PFSK-1 (cell line): Measurements from ENCODE around the gene ZSWIM3.

Source experiments
- FOXP2 ChIP-seq: optimal IDR thresholded peaks from 2 replicates; pipeline ENCODE3; 2011; ENCODE audit warnings: borderline replicate concordance, control low read depth, inconsistent platforms; ENCODE audit not compliant: insufficient read depth; ENCODE audit errors: extremely low read length, extremely low read depth
- POLR2AphosphoS5 ChIP-seq: IDR thresholded peaks from 2 replicates; pipeline ENCODE4 v1.6.1; 2012; ENCODE audit warnings: low read depth, mild to moderate bottlenecking, control low read depth, low read length, moderate library complexity
- SIN3A ChIP-seq: IDR thresholded peaks from 2 replicates; pipeline ENCODE4 v1.6.1; 2012; ENCODE audit warnings: mild to moderate bottlenecking, low read length, moderate library complexity, borderline replicate concordance; ENCODE audit not compliant: insufficient read depth
- TAF1 ChIP-seq: IDR thresholded peaks from 2 replicates; pipeline ENCODE4 v1.6.1; 2012; ENCODE audit warnings: low read length, control low read depth, borderline replicate concordance; ENCODE audit not compliant: insufficient read depth
- TF ChIP-seq, protein P1 (sequence below), 2 experiments: IDR thresholded peaks; 2 replicates each; pipeline versions ENCODE4 v1.6.1 to v1.8.0; 2011 to 2012; ENCODE audit warnings: low read depth in 2 of 2, low read length in 2 of 2, control low read depth in 1 of 2, inconsistent platforms in 1 of 2, mild to moderate bottlenecking in 1 of 2, moderate library complexity in 1 of 2; ENCODE audit not compliant: insufficient read depth in 1 of 2

ZSWIM3 gene

DNA sequence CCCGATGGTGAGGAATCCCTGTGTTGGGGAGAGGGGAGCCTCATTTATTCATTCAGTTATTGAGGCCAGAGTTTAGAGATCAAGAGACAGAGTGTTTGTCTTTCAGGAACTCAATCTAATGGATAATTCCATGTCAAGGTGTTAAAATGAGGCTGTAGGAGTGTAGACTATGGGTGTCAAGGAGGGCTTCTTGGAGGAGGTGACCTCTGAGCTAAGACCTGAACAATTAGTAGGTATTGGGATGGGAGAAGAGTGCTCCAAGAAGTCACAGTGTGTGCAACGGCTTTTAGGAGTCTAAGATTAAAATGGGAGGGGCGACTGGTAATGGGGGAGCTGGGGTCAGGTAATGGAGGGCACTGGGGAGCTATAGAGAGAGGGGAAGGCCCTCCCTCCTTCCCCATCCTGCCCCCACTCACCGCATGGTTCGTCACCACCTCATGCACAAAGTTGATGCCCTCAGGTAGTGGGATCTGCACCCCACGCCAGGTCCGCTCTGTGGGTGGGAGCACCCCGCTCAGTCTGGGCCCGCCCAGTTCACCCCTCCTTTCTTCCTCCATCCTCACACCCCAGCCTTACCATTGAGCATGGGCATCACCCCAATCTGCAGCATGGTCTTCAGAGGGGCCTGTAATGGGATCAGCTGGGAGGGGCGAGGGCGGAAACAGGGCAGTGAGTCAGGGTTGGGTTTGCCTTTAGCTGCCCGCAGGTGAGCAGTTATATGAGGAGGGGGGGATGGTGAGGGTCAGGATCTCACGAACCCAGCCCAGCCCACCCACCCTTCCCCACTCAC lies 41.8 kb downstream of the ZSWIM3 start:
- TF ChIP-seq POLR2AphosphoS5, result no peak
- no peak for TF ChIP-seq SIN3A
- no peak for TF ChIP-seq FOXP2
- TF ChIP-seq, protein P1, sequence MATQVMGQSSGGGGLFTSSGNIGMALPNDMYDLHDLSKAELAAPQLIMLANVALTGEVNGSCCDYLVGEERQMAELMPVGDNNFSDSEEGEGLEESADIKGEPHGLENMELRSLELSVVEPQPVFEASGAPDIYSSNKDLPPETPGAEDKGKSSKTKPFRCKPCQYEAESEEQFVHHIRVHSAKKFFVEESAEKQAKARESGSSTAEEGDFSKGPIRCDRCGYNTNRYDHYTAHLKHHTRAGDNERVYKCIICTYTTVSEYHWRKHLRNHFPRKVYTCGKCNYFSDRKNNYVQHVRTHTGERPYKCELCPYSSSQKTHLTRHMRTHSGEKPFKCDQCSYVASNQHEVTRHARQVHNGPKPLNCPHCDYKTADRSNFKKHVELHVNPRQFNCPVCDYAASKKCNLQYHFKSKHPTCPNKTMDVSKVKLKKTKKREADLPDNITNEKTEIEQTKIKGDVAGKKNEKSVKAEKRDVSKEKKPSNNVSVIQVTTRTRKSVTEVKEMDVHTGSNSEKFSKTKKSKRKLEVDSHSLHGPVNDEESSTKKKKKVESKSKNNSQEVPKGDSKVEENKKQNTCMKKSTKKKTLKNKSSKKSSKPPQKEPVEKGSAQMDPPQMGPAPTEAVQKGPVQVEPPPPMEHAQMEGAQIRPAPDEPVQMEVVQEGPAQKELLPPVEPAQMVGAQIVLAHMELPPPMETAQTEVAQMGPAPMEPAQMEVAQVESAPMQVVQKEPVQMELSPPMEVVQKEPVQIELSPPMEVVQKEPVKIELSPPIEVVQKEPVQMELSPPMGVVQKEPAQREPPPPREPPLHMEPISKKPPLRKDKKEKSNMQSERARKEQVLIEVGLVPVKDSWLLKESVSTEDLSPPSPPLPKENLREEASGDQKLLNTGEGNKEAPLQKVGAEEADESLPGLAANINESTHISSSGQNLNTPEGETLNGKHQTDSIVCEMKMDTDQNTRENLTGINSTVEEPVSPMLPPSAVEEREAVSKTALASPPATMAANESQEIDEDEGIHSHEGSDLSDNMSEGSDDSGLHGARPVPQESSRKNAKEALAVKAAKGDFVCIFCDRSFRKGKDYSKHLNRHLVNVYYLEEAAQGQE (IDR thresholded peaks at IDR 0.05; ENCODE audit: insufficient read depth in 1 of 2, low read depth in 2 of 2, low read length in 2 of 2), result no peak
- TF ChIP-seq TAF1, result no peak

DNA sequence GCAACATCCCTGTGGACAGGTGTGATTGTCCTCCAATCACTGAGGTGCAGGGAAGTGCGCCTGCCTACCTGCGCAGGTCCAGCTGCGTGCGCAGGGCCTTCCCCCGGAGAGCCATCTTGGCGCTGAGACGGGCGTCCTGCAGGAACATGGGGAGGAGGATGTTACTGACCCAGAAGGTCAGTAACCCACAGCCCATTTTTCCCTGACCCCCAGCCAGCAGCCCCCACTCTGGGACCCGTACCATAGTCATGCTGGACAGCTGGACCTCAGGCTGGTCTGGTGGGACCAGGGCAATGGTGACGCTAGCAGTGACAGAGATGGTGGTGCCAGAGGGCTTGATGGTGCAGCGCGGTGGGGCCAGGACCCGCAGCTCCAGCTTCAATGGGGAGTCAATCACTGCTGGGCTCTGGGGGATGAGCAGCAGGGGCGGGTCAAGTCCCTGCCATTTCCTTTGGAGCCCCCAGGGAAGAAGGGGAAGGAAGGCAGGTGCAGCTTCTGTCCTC lies 44.8 kb downstream of the ZSWIM3 start:
- no peak for TF ChIP-seq SIN3A
- TF ChIP-seq, protein P1 (IDR thresholded peaks at IDR 0.05; ENCODE audit: insufficient read depth in 1 of 2, low read depth in 2 of 2, low read length in 2 of 2), result no peak
- no peak for TF ChIP-seq POLR2AphosphoS5
- TF ChIP-seq FOXP2, result no peak
- no peak for TF ChIP-seq TAF1

DNA sequence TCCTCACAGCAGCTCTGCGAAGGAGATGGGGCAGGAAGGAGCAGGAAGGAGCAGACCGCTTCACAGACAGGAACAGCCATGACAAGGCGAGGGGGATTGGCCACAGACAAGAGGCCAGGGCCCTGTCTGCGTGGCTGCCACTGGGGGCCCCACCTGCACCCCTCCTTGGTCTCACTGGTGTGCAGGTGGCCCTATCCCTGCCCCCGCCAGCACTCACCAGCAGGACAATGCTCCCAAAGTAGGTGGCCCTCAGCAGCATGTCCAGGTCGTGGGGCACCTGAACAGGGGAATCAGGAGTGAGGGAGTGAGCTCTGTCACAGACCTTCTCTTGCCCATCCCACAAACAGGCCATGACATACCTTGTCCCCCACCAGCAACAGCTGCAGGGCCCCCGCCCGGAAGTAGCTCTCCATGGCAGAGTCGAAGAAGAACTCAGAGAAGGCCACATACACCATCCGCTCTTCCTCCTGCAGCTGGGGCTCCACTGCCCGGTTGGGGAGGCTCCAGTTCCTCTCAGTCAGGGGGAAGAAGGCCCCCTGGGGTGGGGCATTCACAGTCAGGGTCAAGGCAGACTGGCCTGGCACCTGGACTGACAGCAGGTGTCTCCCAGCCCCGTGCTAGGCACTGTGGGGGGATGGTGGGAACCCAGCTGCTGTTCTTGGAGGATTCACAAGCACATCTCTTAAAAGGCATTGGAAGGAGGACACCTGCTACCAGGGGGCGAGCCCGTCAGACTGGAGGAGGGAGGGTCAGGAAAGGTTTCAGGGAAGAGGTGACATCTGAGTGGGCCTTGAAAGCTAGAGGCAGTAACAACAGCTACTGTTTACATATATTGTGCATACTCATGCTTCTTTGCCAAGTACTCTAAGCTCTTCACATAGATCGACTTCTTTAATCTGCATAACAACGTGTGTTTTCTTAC lies 47.4 kb downstream of the ZSWIM3 start:
- no peak for TF ChIP-seq POLR2AphosphoS5
- no peak for TF ChIP-seq SIN3A
- TF ChIP-seq, protein P1 (IDR thresholded peaks at IDR 0.05; ENCODE audit: insufficient read depth in 1 of 2, low read depth in 2 of 2, low read length in 2 of 2), result no peak
- TF ChIP-seq TAF1, result no peak
- TF ChIP-seq FOXP2, result no peak

DNA sequence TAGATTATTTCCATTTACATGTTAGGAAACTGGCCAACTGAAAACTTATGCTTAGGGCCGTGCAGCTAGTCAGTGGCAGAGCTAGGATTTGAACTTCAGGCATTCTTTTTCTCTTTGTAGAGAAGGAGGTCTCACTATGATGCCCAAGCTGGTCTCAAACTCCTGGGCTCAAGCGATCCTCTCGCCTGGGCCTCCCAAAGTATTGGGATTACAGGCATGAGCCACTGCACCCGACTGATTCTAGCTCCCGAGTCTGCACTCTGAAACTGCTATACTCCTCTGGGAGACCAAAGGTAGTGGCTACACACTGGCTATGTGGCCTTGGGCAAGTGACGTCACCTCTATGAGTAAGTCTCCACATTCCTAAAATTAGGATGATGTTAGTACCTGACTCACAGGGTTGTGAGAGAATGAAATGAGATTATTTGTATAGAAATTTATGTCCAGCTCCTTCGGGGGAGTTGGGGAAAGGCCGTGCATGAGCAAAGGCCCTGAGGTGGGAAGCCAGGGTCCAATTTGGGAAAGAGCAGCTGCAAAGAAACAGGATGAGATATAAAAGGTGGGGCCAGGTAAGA lies 48.2 kb downstream of the ZSWIM3 start:
- TF ChIP-seq POLR2AphosphoS5 (no peak), TAF1 (no peak), SIN3A (no peak), FOXP2 (no peak)
- TF ChIP-seq, protein P1 (IDR thresholded peaks at IDR 0.05; ENCODE audit: insufficient read depth in 1 of 2, low read depth in 2 of 2, low read length in 2 of 2), result no peak
